ENCODE results near the gene SPTBN5.

SPTBN5 gene

GRCh38 chr15:41893422-41894250 is at the start of gene SPTBN5:
TSS of gene SPTBN5 (minus strand) at chr15:41894053. CDS start at chr15:41893497, 556 bp downstream.
- no peak for DNase-seq

DNA sequence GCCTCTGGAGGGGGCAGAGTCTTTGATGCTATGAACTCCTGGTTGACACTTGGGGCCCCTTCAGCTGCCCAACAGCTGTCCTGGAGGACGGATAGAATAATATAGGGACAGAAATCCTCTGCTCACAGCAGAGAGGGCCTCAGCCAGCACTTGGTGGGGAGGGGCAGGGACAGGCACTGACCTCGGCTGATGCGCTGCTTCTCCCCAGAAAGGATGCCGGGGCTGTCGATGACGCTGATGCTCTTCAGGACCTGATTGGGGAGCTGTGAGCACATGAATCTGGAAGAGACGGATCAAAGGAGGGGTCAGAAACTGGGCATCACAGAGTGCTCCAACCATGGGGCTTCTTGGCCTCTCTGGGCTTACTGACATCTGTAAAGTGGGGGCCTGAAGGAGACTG is 49.0 kb upstream of the SPTBN5 start:
- no peak for DNase-seq

- DNase-seq, result no peak
These were observed 48.0 kb upstream of the SPTBN5 start for GRCh38 chr15:41941644-41942415.

DNA sequence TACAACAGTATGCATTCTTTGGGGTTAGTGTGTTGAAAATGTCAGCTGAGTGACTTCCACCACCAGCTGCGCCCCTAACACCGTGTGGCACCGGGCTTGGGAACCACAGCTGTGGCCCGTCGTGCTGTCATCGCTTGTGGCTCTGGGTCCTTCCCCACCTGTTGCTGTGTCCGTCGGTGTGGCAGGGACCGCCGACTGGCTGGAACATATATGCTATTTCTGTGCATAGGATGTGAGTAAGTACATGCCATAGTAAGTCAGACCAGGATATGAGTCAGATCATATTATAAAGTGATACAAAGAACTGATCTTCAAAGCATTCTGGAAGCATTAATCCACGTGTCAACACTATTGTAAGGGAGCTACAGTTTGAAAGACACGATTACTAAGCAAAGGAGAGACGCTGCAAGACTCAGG is 46.6 kb upstream of the SPTBN5 start:
- no peak for DNase-seq

GRCh38 chr15:41939986-41940385 is 46.1 kb upstream of the SPTBN5 start:
- DNase-seq, result no peak

DNA sequence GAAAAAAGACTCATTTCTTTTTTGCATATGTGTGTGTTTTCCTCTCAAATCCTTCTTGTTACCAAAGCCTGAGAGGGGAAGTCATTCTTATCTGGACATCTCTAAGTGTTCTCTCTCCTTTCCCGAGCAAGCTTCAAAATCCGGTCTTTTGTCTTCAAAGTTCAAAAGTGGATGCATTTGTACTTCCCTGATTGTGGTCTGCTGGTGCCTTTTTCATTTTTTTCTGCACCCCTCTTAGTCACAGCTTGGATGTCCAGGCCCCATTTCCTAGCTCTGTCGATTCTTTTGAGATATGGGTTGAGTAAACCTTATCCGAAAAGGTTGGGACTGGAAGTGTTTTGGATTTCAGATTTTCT is 43.7 kb upstream of the SPTBN5 start:
- DNase-seq, result no peak

GRCh38 chr15:41936649-41937567 is 43.1 kb upstream of the SPTBN5 start:
- DNase-seq, result peak; percentile 84

GRCh38 chr15:41936155-41936554 is 42.3 kb upstream of the SPTBN5 start:
- DNase-seq, result no peak

DNA sequence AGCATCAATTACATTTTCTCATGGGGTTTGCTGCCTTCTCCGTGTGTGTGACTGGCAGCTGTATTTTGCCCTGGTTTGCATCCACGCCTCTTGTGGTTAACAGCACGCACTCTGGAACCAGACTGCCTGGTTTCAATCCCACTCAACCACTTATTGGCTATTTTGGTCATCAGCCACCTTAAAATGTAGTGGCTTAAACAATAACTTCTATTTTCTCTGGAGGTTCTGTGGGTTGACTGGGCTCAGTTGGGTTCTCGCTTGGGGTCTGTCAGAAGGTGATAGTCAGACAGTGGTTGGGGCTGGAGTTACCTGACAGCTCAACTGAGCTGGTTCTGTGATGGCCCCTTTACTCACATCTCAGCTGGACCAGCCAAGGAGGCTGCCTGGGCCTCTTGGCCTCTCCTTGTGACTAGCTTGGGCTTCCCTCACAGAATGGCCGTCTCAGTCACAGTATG is 41.7 kb upstream of the SPTBN5 start:
- no peak for DNase-seq

DNA sequence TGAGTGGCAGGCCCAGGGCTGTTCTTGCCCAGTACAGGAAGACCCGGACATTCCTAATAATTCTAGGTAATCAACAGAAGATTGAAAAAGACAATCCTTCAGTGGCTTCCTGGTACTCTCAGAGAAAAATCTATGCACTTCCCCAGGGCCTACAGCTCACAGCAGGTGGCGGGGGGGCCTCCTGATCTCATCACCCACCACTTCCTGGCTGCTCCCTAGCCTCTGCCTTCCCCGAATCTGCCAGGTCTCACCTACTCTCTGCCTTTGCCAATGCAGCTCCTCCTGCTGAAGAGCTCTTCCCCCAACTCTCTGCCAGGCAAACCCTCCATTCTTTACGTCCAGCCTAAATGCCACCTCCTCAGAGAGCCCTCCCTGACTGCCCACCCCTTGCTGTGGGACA is 41.0 kb upstream of the SPTBN5 start:
- peak; percentile 81 for DNase-seq

DNA sequence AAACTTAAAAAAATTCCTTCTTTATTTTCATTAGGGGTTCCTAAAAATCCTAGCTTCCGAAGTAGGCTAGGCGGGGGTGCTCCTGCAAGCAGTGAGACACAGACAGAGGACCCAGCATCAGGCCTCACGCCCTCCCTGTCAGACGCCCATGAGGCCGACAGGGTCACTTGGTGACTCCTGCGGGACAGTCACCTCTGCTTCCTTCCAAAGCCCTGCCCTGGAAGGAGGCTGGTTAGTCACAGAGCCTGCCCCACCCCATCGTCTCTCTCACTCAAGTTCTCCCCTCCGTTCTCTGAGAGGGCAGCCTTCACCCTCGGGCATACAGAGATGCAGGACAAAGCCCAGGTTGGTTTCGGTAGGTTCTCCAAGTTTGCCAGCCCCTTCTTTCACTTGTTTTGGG is 39.9 kb upstream of the SPTBN5 start:
- DNase-seq, result peak; percentile 49

DNA sequence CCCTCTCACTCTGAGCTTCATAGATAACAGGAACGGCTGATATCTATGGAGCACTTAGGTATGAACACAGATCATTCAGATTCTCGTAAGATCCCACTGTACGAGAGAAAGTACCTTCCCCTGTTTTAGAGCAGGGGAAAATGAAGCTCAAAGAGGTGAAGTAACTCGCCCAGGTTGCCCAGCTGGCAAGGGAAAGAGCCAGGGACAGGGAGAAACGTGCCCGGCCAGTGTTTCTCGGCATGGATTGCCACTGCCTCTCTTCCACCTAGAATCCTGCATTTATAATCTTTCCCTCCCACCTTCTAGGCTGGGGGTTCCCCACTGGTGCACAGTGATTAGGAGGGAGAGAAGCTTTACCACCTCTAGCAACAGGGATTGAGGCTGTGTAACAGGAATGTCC is 39.5 kb upstream of the SPTBN5 start:
- DNase-seq, result no peak

DNA sequence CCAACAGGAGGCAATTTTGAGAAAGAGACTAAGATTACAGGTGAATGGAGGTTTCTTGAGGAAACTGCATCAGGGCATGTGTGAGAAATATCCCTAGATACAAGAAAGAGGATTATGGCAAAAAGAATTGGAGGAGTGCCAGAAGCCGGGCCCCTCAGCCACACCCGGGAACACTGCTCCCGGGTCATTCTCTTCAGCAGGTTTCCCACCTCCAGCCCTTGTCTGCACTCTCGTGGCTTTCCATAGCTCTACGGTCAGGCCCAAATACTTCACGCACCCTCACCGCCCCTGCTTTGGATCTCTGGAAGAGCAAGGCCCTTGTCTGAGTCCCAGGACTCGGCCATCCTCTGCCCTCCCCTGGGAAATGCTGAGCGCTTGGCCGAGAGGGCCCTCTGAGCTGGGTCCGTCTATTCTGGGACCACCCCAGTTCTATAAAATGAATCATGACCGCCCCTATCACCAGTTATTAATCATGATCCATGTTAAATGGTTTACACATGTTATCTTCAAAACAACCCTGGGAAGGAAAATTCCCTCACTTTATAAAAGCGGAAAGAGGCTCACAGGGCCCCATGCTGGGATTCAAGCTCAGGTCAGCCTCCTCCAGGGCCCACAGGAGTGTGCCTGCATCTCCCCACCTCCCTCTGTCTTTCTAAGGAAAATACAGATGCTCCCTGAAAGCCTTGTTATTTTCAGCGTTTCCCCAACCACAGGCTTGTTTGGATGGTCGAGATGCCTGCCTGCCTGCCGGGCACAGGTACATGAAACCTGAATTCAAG is 38.8 kb upstream of the SPTBN5 start:
- no peak for DNase-seq

GRCh38 chr15:41932101-41932500 is 38.2 kb upstream of the SPTBN5 start:
- no peak for DNase-seq

DNA sequence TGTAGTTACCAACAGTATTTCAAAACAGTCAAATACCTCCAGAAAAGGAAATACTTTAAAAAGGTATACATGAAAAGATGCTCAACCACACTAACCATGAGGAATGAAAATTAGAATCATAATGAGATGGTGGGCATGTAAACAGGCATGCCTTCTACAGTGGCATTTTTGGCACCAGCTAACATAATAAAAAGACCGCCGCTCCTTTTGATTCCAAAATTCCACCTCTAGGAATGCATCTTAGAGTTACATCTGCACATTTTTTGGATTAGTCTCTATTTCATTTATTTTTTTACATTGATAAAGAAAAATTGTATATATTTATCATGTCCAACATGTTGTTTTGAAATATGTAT is 37.0 kb upstream of the SPTBN5 start:
- no peak for DNase-seq

GRCh38 chr15:41930221-41930866 is 36.5 kb upstream of the SPTBN5 start:
- peak; percentile 71 for DNase-seq

GRCh38 chr15:41928637-41929620 is 35.1 kb upstream of the SPTBN5 start:
- DNase-seq, result peak; percentile 66

DNA sequence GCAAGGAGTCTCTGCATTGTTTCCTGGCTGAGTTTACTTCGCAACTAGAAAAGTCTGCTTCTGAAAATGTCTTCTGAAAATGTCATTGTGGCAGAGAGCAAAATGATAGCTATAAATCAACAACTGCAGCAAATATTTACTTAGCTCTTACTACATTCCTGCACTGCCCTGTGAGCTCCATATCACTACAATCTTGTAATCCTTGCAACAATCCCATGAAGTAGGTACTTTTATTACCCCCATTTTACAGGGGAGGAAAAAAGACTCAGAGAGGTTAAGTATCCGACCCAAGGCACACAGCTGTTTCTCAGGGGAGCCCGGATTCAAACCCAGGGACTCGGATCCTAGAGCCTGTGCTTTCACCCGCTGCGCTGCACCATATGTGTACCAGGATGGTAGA is 34.2 kb upstream of the SPTBN5 start:
- no peak for DNase-seq

DNA sequence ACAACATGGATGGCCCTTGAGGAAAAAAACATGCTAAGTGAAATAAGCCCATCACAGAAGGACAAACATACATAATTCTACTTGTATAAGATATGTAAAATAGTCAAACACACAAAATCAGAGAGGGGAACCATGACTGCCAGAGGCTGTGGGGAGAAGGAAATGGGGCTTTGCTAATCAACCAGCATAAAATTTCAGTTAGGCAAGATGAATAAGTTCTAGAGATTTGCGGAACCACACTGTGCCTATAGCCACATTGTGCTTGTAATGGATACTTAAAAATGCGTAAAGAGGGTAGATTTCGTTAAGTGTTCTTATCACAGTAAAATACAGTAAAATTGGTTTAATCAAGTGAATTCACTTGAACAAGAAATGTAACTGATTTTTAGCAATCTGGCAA is 33.7 kb upstream of the SPTBN5 start:
- no peak for DNase-seq
